HepG2 (cell line): ENCODE data around the gene GPR31. TPM values are rescaled to one million over a fixed set of nuclear protein-coding genes. Genes with fewer than 3 reads are reported as not detected.

Experiments
- CENPT ChIP-seq: sonication (generic); formaldehyde crosslinking; IDR thresholded peaks from 2 replicates; pipeline ENCODE4 v1.8.0; 2022; ENCODE audit warnings: low read depth, mild to moderate bottlenecking, moderate library complexity, missing genetic modification reagents
- EHMT2 ChIP-seq: fragments of 200-600 bp; sonication (generic); IDR thresholded peaks from 2 replicates; pipeline ENCODE4 v1.7.0; 2017; ENCODE audit warnings: antibody characterized with exemption, low read depth, low read length, borderline replicate concordance
- FOXK1 ChIP-seq: sonication (generic); formaldehyde crosslinking; IDR thresholded peaks from 2 replicates; pipeline ENCODE4 v1.4.0; 2020; ENCODE audit warnings: low read depth, missing genetic modification reagents, borderline replicate concordance
- GFI1 ChIP-seq: sonication (generic); formaldehyde crosslinking; IDR thresholded peaks from 2 replicates; pipeline ENCODE4 v1.5.0; 2020; ENCODE audit warnings: missing genetic modification reagents, mild to moderate bottlenecking, borderline replicate concordance
- RAD21 ChIP-seq: fragments of 450-650 bp; formaldehyde crosslinking; IDR thresholded peaks from 2 replicates; pipeline ENCODE4 v1.5.0; 2020; ENCODE audit warnings: mild to moderate bottlenecking
- ZIK1 ChIP-seq: sonication (generic); formaldehyde crosslinking; IDR thresholded peaks from 2 replicates; pipeline ENCODE4 v1.5.0; 2020; ENCODE audit warnings: mild to moderate bottlenecking, low read depth, missing genetic modification reagents, borderline replicate concordance
- ZNF501 ChIP-seq: sonication (generic); formaldehyde crosslinking; IDR thresholded peaks from 2 replicates; pipeline ENCODE4 v1.5.1; 2020; ENCODE audit warnings: mild to moderate bottlenecking, moderate library complexity, missing genetic modification reagents
- ZNF879 ChIP-seq: sonication (generic); formaldehyde crosslinking; IDR thresholded peaks from 2 replicates; pipeline ENCODE4 v1.8.1; 2023; ENCODE audit warnings: missing genetic modification reagents
- polyA plus RNA-seq, 8 experiments: library from polyadenylated mRNA; depleted of rRNA in 3 of 8; stranded (reverse) in 7 of 8; unstranded in 1 of 8; fragments of >200 nt; fragmentation: Illumina TruSeq in 4 of 8; extraction: Trizol in 4 of 8; gene quantifications; 2 replicates each; pipeline versions ENCODE4 v1.2.1 to v1.2.3, GENCODE V29; 2011 to 2016; ENCODE audit warnings: low read depth in 4 of 8, missing spikeins in 1 of 8, mixed read lengths in 1 of 8; ENCODE audit not compliant: insufficient read depth in 1 of 8
- total RNA-seq, 5 experiments: library from RNA; depleted of rRNA; stranded (reverse); fragments of >200 nt; fragmentation: Illumina TruSeq; extraction: Trizol; gene quantifications; 2 replicates each; pipeline ENCODE4 v1.2.3, GENCODE V29; 2016; ENCODE audit warnings: low read depth in 1 of 5
- TF ChIP-seq, protein P1 (sequence below): sonication (generic); formaldehyde crosslinking; IDR thresholded peaks from 2 replicates; pipeline ENCODE4 v1.5.0; 2020; ENCODE audit warnings: mild to moderate bottlenecking, missing genetic modification reagents, borderline replicate concordance
- TF ChIP-seq, protein P2 (sequence below): sonication (generic); formaldehyde crosslinking; IDR thresholded peaks from 2 replicates; pipeline ENCODE4 v1.4.0; 2020; ENCODE audit warnings: missing genetic modification reagents; ENCODE audit errors: not compliant biosample characterization
- TF ChIP-seq, protein P3 (sequence below): IDR thresholded peaks from 2 replicates; pipeline ENCODE4 v1.4.0; 2020; ENCODE audit warnings: mild to moderate bottlenecking, missing genetic modification reagents
- TF ChIP-seq, protein P4 (sequence below): sonication (generic); formaldehyde crosslinking; IDR thresholded peaks from 2 replicates; pipeline ENCODE4 v1.5.1; 2020; ENCODE audit warnings: missing genetic modification reagents, mild to moderate bottlenecking, borderline replicate concordance

The GPR31 gene
- total and polyA plus RNA-seq, 2 of the 13 experiments (the other 11 are each of a cell fraction or from before 2014, with no cell fraction given), result not detected

DNA sequence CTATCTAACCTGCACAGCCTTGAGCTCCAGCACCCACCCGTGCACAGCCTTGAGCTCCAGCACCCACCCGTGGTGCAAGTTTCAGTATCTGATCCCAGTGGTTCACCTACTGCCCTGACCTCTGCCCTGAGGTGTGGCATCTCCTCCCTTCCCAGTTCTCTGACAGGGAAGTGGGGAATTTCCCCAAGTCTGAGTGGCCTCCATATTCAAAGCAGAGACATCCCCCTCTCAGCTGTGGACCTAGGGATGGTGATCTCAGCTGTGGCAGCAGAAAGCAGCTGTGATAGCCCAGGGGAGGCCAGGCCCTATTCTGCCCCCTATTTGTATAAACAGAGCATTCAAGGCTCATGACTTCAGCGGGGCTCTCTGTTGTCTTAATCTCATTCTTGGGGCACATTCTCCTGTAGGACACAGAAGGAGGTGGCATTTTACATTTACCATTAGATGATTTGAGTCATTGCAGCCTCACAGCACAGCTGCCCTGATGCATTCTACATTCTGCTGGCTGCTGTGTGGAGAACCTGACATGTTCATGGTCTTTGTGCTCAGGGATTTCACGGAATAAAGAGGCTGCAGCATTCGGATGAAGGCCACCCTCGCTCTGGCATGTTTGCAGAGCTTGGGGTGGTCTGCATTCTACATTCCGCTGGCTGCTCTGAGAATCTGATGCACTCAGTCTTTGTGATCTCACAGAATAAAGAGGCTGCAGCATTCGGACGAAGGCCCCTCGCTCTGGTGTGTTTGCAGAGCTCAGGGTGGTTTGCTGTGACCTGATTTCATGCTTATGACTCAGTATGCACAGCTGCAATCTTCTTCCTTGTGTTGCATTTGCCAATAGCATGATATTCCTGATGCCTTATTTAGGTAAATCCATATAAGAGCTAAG is 16.9 kb downstream of the GPR31 start (continued):
- TF ChIP-seq RAD21 (CRISPR knock-in tag), result 0 out of 2 replicates have a peak, but pooled peaks have one; percentile 1
- TF ChIP-seq, protein P1, sequence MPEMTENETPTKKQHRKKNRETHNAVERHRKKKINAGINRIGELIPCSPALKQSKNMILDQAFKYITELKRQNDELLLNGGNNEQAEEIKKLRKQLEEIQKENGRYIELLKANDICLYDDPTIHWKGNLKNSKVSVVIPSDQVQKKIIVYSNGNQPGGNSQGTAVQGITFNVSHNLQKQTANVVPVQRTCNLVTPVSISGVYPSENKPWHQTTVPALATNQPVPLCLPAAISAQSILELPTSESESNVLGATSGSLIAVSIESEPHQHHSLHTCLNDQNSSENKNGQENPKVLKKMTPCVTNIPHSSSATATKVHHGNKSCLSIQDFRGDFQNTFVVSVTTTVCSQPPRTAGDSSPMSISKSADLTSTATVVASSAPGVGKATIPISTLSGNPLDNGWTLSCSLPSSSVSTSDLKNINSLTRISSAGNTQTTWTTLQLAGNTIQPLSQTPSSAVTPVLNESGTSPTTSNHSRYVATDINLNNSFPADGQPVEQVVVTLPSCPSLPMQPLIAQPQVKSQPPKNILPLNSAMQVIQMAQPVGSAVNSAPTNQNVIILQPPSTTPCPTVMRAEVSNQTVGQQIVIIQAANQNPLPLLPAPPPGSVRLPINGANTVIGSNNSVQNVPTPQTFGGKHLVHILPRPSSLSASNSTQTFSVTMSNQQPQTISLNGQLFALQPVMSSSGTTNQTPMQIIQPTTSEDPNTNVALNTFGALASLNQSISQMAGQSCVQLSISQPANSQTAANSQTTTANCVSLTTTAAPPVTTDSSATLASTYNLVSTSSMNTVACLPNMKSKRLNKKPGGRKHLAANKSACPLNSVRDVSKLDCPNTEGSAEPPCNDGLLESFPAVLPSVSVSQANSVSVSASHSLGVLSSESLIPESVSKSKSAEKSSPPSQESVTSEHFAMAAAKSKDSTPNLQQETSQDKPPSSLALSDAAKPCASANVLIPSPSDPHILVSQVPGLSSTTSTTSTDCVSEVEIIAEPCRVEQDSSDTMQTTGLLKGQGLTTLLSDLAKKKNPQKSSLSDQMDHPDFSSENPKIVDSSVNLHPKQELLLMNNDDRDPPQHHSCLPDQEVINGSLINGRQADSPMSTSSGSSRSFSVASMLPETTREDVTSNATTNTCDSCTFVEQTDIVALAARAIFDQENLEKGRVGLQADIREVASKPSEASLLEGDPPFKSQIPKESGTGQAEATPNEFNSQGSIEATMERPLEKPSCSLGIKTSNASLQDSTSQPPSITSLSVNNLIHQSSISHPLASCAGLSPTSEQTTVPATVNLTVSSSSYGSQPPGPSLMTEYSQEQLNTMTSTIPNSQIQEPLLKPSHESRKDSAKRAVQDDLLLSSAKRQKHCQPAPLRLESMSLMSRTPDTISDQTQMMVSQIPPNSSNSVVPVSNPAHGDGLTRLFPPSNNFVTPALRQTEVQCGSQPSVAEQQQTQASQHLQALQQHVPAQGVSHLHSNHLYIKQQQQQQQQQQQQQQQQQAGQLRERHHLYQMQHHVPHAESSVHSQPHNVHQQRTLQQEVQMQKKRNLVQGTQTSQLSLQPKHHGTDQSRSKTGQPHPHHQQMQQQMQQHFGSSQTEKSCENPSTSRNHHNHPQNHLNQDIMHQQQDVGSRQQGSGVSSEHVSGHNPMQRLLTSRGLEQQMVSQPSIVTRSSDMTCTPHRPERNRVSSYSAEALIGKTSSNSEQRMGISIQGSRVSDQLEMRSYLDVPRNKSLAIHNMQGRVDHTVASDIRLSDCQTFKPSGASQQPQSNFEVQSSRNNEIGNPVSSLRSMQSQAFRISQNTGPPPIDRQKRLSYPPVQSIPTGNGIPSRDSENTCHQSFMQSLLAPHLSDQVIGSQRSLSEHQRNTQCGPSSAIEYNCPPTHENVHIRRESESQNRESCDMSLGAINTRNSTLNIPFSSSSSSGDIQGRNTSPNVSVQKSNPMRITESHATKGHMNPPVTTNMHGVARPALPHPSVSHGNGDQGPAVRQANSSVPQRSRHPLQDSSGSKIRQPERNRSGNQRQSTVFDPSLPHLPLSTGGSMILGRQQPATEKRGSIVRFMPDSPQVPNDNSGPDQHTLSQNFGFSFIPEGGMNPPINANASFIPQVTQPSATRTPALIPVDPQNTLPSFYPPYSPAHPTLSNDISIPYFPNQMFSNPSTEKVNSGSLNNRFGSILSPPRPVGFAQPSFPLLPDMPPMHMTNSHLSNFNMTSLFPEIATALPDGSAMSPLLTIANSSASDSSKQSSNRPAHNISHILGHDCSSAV, result no peak
- TF ChIP-seq GFI1, result peak; percentile 97
- TF ChIP-seq, protein P2, sequence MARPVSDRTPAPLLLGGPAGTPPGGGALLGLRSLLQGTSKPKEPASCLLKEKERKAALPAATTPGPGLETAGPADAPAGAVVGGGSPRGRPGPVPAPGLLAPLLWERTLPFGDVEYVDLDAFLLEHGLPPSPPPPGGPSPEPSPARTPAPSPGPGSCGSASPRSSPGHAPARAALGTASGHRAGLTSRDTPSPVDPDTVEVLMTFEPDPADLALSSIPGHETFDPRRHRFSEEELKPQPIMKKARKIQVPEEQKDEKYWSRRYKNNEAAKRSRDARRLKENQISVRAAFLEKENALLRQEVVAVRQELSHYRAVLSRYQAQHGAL (CRISPR knock-in tag), result no peak
- no peak for TF ChIP-seq EHMT2
- TF ChIP-seq CENPT (CRISPR knock-in tag), result no peak
- TF ChIP-seq ZNF501, result peak; percentile 81
- TF ChIP-seq FOXK1 (CRISPR knock-in tag), result peak; percentile 53; the same call in 1 of the 2 replicates
- TF ChIP-seq, protein P3, sequence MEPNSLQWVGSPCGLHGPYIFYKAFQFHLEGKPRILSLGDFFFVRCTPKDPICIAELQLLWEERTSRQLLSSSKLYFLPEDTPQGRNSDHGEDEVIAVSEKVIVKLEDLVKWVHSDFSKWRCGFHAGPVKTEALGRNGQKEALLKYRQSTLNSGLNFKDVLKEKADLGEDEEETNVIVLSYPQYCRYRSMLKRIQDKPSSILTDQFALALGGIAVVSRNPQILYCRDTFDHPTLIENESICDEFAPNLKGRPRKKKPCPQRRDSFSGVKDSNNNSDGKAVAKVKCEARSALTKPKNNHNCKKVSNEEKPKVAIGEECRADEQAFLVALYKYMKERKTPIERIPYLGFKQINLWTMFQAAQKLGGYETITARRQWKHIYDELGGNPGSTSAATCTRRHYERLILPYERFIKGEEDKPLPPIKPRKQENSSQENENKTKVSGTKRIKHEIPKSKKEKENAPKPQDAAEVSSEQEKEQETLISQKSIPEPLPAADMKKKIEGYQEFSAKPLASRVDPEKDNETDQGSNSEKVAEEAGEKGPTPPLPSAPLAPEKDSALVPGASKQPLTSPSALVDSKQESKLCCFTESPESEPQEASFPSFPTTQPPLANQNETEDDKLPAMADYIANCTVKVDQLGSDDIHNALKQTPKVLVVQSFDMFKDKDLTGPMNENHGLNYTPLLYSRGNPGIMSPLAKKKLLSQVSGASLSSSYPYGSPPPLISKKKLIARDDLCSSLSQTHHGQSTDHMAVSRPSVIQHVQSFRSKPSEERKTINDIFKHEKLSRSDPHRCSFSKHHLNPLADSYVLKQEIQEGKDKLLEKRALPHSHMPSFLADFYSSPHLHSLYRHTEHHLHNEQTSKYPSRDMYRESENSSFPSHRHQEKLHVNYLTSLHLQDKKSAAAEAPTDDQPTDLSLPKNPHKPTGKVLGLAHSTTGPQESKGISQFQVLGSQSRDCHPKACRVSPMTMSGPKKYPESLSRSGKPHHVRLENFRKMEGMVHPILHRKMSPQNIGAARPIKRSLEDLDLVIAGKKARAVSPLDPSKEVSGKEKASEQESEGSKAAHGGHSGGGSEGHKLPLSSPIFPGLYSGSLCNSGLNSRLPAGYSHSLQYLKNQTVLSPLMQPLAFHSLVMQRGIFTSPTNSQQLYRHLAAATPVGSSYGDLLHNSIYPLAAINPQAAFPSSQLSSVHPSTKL (CRISPR knock-in tag), result peak; percentile 85
- TF ChIP-seq ZNF879, result no peak
- TF ChIP-seq, protein P4, sequence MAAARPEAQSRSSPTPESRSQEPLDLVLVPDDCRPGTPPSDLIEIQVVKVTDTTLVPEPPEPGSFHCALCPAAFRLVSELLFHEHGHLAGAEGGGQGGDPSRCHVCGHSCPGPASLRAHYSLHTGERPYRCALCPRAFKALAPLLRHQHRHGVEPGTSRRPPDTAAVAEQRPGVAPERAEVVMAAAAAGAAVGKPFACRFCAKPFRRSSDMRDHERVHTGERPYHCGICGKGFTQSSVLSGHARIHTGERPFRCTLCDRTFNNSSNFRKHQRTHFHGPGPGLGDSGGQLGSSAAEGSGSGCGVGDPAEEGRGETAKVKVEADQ (CRISPR knock-in tag), result 0 out of 2 replicates have a peak, but pooled peaks have one; percentile 16
- no peak for TF ChIP-seq ZIK1 (CRISPR knock-in tag)
